ENCODE measurements around the gene ITGAL. TPM values are rescaled to one million over a fixed set of nuclear protein-coding genes. Genes with fewer than 3 reads are reported as not detected.

The ITGAL gene
- total and polyA plus RNA-seq, 4 donors, result 14.4 to 48.1 (median 24.0) TPM

Small RNA genes within 50 kb of the gene (small RNA-seq; reads per million reads assigned to genes)
- gene MIR4518 (ENCODE audit: low replicate concordance), result not detected
- not detected for gene RF00019 (ENCODE audit: low replicate concordance)
- gene RNU7-61P (ENCODE audit: low replicate concordance), result not detected

Other genes starting within 250 kb of the ITGAL start
- 10 to 100 TPM in 1 of 2 donors, 1 to 10 TPM in 1; 8.4 to 22.9 TPM for gene NPIPB13, start 224.3 kb upstream of the ITGAL start, total RNA-seq
- gene NPIPB13, start 224.3 kb upstream of the ITGAL start, polyA plus RNA-seq, result 1 to 10 TPM; 3.5 to 4.7 TPM
- gene CD2BP2, start 117.4 kb upstream of the ITGAL start, total RNA-seq, result 10 to 100 TPM; 37.5 to 69.8 TPM
- 10 to 100 TPM; 43.5 to 49.1 TPM for gene CD2BP2, start 117.4 kb upstream of the ITGAL start, polyA plus RNA-seq
- 10 to 100 TPM; 31.7 to 43.6 TPM for gene TBC1D10B, start 102.2 kb upstream of the ITGAL start, total RNA-seq
- gene TBC1D10B, start 102.2 kb upstream of the ITGAL start, polyA plus RNA-seq, result 10 to 100 TPM; 26.9 to 27.8 TPM
- gene MYL11, start 97.9 kb upstream of the ITGAL start, total RNA-seq, result not detected
- 1 to 10 TPM in 1 of 2 donors, under 1 TPM in 1; 0.44 to 3.9 TPM for gene MYL11, start 97.9 kb upstream of the ITGAL start, polyA plus RNA-seq
- gene SEPTIN1, start 90.2 kb upstream of the ITGAL start, total RNA-seq, result 1 to 10 TPM; 3.3 to 4.6 TPM
- gene SEPTIN1, start 90.2 kb upstream of the ITGAL start, polyA plus RNA-seq, result 1 to 10 TPM; 5.8 to 7.3 TPM
- 1 to 10 TPM; 5.3 to 8.0 TPM for gene ZNF48, start 77.3 kb upstream of the ITGAL start, total RNA-seq
- 1 to 10 TPM; 4.2 to 4.7 TPM for gene ZNF48, start 77.3 kb upstream of the ITGAL start, polyA plus RNA-seq
- gene ZNF771, start 65.1 kb upstream of the ITGAL start, total RNA-seq, result 1 to 10 TPM; 3.0 to 7.2 TPM
- 1 to 10 TPM; 3.3 to 5.4 TPM for gene ZNF771, start 65.1 kb upstream of the ITGAL start, polyA plus RNA-seq
- gene DCTPP1, start 42.7 kb upstream of the ITGAL start, total RNA-seq, result 10 to 100 TPM; 13.2 to 33.8 TPM
- 10 to 100 TPM; 20.3 to 50.9 TPM for gene DCTPP1, start 42.7 kb upstream of the ITGAL start, polyA plus RNA-seq
- gene SEPHS2, start 26.9 kb upstream of the ITGAL start, total RNA-seq, result 10 to 100 TPM; 17.1 to 54.5 TPM
- gene SEPHS2, start 26.9 kb upstream of the ITGAL start, polyA plus RNA-seq, result 10 to 100 TPM; 37.5 to 68.6 TPM
- 10 to 100 TPM; 17.9 to 33.9 TPM for gene ZNF768, start 53.8 kb downstream of the ITGAL start, total RNA-seq
- 10 to 100 TPM; 20.0 to 45.1 TPM for gene ZNF768, start 53.8 kb downstream of the ITGAL start, polyA plus RNA-seq
- gene ZNF747, start 62.1 kb downstream of the ITGAL start, total RNA-seq, result 10 to 100 TPM; 11.2 to 11.7 TPM
- gene ZNF747, start 62.1 kb downstream of the ITGAL start, polyA plus RNA-seq, result 1 to 10 TPM; 7.1 to 7.2 TPM
- gene ZNF764, start 85.6 kb downstream of the ITGAL start, total RNA-seq, result 10 to 100 TPM; 10.4 to 12.6 TPM
- gene ZNF764, start 85.6 kb downstream of the ITGAL start, polyA plus RNA-seq, result 1 to 10 TPM; 4.9 to 6.1 TPM
- gene ZNF688, start 99.0 kb downstream of the ITGAL start, total RNA-seq, result 10 to 100 TPM in 1 of 2 donors, 1 to 10 TPM in 1; 8.6 to 22.6 TPM
- 10 to 100 TPM; 10.5 to 23.3 TPM for gene ZNF688, start 99.0 kb downstream of the ITGAL start, polyA plus RNA-seq
- gene ZNF785, start 113.0 kb downstream of the ITGAL start, total RNA-seq, result 10 to 100 TPM; 13.9 to 15.5 TPM
- gene ZNF785, start 113.0 kb downstream of the ITGAL start, polyA plus RNA-seq, result 1 to 10 TPM; 4.0 to 5.5 TPM
- gene ZNF689, start 137.6 kb downstream of the ITGAL start, total RNA-seq, result 1 to 10 TPM; 4.4 to 9.5 TPM
- 1 to 10 TPM; 3.0 to 5.1 TPM for gene ZNF689, start 137.6 kb downstream of the ITGAL start, polyA plus RNA-seq
- 10 to 100 TPM; 16.0 to 60.3 TPM for gene PRR14, start 178.2 kb downstream of the ITGAL start, total RNA-seq
- 10 to 100 TPM; 44.7 to 63.2 TPM for gene PRR14, start 178.2 kb downstream of the ITGAL start, polyA plus RNA-seq
- 10 to 100 TPM; 32.1 to 80.8 TPM for gene FBRS, start 185.7 kb downstream of the ITGAL start, total RNA-seq
- 10 to 100 TPM; 55.4 to 55.7 TPM for gene FBRS, start 185.7 kb downstream of the ITGAL start, polyA plus RNA-seq
- 10 to 100 TPM; 45.9 to 61.0 TPM for gene SRCAP, start 226.4 kb downstream of the ITGAL start, total RNA-seq
- gene SRCAP, start 226.4 kb downstream of the ITGAL start, polyA plus RNA-seq, result 10 to 100 TPM; 13.4 to 16.7 TPM

Measured in lung (tissue), 5 donors.